Measurements from ENCODE around the gene MED12. TPM values are rescaled to one million over a fixed set of nuclear protein-coding genes. Genes with fewer than 3 reads are reported as not detected.
A peak's percentile ranks its signal among the peaks of the same experiment; 100 is the strongest.
"Not testable (repeated sequence)": the region's sequence is repeated elsewhere in the genome, so short reads cannot be mapped to it uniquely, and the experiment has no call there.

MED12 gene
- total and polyA plus RNA-seq, 5 donors, result 10.2 to 25.9 (median 22.6) TPM

DNA sequence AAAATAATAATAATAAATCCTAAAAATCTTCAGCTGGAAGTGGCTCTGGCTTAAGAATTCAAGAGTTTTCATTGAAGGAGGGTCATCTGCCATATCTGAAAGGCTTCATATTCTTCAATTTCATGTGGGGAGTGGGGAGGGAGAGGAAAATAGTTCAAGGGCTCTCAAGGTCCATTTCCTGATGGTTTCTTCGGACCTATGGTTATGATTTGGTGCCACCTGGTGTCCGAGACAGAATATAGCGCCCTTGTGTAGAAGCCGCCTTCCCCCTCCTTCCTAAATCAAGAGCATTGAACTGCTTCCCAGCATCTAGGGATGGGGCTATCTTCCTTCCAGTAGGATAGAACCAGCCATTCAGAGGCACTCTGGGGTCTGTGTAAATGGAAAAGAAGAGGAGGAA is 60.5 kb downstream of the MED12 start:
- peak; percentile 31 to 35 for ATAC-seq
- Histone ChIP-seq H3K4me3 (ENCODE audit: low read length) (no peak overlapping the region), H3K4me1 (ENCODE audit: control insufficient read depth, insufficient read depth, low read length) (no peaks in the 10 kb centered on the region), H3K9me3 (ENCODE audit: control insufficient read depth, low read length) (no peaks in the 10 kb centered on the region), H3K27me3 (ENCODE audit: control insufficient read depth, insufficient read depth) (no peaks in the 10 kb centered on the region), H3K27ac (ENCODE audit: low read length) (no peak overlapping the region)
- WGBS, result 1% methylated on average over 4 of the region's 4 CpGs
- DNase-seq, result peak in 1 of 3 donors; percentile 70
- intact Hi-C loops (cut with DNase I), result loop anchor here in 2 of 4 donors (10.0 kb wide), 3 partner anchors 84 to 414 kb away; partner anchors contain the start of gene FOXO4 (in 2 of the 2)

DNA sequence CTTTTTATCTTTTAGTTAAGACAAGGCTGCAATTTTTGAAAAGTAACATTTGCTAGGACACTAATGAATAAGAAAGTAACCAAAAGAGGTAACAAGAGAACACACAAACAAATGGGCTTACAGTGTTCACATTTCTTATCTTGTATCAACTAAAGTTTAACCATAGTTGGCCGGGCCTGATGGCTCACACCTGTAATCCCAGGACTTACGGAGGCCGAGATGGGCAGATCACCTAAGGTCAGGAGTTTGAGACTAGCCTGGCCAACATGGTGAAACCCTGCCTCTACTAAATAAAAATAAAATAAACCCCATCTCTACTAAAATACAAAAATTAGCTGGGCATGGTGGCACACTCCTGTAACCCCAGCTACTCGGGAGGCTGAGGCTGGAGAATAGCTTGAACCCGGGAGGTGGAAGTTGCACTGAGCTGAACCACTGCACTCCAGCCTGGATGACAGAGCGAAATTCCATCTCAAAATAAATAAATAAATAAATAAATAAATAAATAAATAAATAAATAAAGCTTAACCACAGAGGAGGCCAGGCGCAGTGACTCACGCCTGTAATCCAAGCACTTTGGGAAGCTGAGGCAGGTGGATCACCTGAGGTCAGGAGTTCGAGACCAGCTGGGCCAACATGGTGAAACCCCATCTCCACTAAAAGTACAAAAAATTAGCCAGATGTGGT is 62.3 kb downstream of the MED12 start:
- ATAC-seq; DNase-seq; intact Hi-C loops (cut with DNase I); H3K27ac ChIP-seq (ENCODE audit: low read length); H3K4me3 ChIP-seq (ENCODE audit: low read length); H3K9me3 ChIP-seq (ENCODE audit: control insufficient read depth, low read length); H3K27me3 ChIP-seq (ENCODE audit: control insufficient read depth, insufficient read depth); H3K4me1 ChIP-seq (ENCODE audit: control insufficient read depth, insufficient read depth, low read length): not testable (repeated sequence)
- 93% methylated on average over 9 of the region's 9 CpGs for WGBS

DNA sequence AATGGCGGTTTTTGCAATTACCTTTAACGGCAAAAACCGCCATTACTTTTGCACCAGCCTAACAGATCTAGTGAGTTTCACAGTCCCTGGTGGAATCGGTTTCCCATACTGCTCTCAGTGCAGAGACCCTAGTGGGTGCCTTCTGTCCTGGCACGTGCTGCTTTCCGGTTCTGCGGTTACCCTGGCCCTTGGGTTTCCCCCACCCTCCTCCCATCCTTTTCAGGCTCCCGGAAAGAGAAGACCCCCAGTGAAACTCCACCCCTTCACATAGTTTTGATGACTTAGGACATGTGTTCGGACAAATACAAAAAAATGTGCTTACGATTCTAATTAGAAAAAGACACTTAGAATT is 63.1 kb downstream of the MED12 start:
- WGBS, result 3% methylated on average over 10 of the region's 10 CpGs
- intact Hi-C loops (cut with DNase I), result no loop called here
- H3K27me3 ChIP-seq (ENCODE audit: control insufficient read depth, insufficient read depth), result no peaks in the 10 kb centered on the region
- peak overlapping the region; percentile 99 for H3K27ac ChIP-seq (ENCODE audit: low read length)
- H3K4me1 ChIP-seq (ENCODE audit: control insufficient read depth, insufficient read depth, low read length), result no peaks in the 10 kb centered on the region
- peak in 2 of 3 donors; percentile 29 to 54 for DNase-seq
- peak overlapping the region; percentile 82 for H3K4me3 ChIP-seq (ENCODE audit: low read length)
- no peaks in the 10 kb centered on the region for H3K9me3 ChIP-seq (ENCODE audit: control insufficient read depth, low read length)
- ATAC-seq, result peak in 1 of 2 donors; percentile 52

DNA sequence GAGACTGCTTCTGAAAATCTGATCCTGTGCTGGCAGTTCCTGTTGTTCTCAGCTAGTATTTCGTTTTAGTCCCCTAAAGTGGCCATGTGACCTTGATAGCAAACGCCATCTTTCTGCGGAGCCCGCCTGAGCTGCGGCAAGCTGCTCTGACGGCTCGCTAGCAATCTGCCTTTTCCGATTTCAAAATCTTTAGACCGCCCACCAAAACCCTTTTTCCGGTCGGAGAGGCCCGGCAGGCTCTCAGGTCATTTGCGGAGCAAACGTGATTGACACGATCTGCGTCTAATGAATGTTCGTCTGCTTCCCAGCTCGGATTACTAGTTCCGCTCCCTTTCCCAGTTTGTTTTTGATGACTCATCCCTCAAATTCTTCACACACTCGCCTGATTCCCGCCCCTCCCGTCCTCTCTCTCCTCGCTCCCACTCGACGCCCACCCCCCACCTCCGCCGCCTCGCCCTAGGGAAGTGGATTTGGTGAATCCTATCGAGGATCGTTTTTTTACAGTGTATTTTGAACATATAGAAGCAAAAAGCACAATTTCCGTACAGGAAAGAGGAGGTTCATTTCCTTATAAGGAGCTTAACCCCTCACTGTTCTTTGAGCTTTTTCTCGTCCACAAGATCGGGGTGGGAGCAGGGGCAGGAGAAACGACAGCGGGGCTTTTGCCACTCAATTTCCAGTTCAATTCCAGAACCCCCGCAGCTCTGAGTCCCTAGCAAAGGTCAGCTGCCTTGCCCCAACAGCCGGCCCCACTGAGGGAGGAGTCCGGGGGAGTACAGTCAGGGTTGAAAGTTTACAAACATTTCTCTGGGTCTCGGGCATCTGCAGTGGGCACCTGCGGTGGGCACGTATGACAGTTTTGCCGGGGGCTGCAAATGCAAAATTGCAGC is 63.8 kb downstream of the MED12 start:
- intact Hi-C loops (cut with DNase I), result no loop called here
- WGBS, result under 1% methylated on average over 42 of the region's 42 CpGs

DNA sequence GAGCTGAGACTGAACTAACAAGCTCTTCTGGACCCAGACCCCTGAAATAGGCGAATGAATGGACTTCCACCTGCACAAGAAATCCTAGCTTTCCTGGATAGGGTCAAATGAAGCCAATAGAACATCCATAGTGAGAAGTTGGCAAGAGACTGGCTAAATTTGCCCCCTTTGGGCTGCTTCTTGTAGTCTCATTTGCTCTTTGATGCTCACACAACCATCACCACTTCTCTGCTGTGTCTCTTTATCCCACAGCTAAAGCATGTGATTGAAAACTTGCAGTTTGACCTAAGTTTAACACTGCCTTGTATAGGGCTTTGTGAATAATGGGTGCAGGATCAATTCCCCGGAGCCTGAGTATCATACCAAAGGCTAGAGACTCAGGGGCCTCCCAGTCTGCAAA is 64.5 kb downstream of the MED12 start:
- peak overlapping the region; percentile 64 for H3K4me3 ChIP-seq (ENCODE audit: low read length)
- DNase-seq, result no peak
- peak overlapping the region; percentile 85 for H3K27ac ChIP-seq (ENCODE audit: low read length)
- H3K9me3 ChIP-seq (ENCODE audit: control insufficient read depth, low read length), result no peaks in the 10 kb centered on the region
- no peaks in the 10 kb centered on the region for H3K27me3 ChIP-seq (ENCODE audit: control insufficient read depth, insufficient read depth)
- H3K4me1 ChIP-seq (ENCODE audit: control insufficient read depth, insufficient read depth, low read length), result no peaks in the 10 kb centered on the region
- WGBS, result 38% methylated on average over 2 of the region's 2 CpGs
- ATAC-seq, result no peak
- intact Hi-C loops (cut with DNase I), result no loop called here

More for the DNA sequence above, 63.8 kb downstream of the MED12 start:
- Histone ChIP-seq H3K27ac (ENCODE audit: low read length) (peak overlapping the region; percentile 99), H3K4me3 (ENCODE audit: low read length) (peak overlapping the region; percentile 82), H3K27me3 (ENCODE audit: control insufficient read depth, insufficient read depth) (no peaks in the 10 kb centered on the region), H3K4me1 (ENCODE audit: control insufficient read depth, insufficient read depth, low read length) (no peaks in the 10 kb centered on the region), H3K9me3 (ENCODE audit: control insufficient read depth, low read length) (no peaks in the 10 kb centered on the region)
- DNase-seq (peak; percentile 85 to 91 (median 90)), ATAC-seq (peak; percentile 96)

DNA sequence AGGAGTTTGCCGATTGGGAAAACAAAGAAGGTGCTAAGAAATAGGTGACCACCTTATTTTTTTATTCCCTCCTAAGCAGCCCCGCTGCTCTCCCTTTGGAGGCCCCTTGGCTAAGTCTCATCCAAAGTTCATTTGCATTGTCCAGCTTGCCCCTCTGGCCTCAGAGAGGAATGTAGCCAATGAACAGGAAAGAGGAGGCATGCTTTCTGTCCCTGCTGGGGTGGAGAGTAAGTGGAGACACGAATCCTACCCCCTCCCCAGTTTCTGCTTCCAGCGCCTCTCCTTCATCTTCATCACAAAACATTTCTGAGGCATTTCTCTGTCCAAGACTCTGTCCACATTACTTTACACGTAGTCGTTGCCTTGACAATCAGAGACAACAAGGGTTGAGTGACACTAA is 64.9 kb downstream of the MED12 start:
- Histone ChIP-seq H3K4me1 (ENCODE audit: control insufficient read depth, insufficient read depth, low read length) (no peaks in the 10 kb centered on the region), H3K27me3 (ENCODE audit: control insufficient read depth, insufficient read depth) (no peaks in the 10 kb centered on the region), H3K4me3 (ENCODE audit: low read length) (no peak overlapping the region), H3K9me3 (ENCODE audit: control insufficient read depth, low read length) (no peaks in the 10 kb centered on the region), H3K27ac (ENCODE audit: low read length) (no peak overlapping the region)
- DNase-seq (no peak), ATAC-seq (no peak)
- WGBS, result 37% methylated on average over 6 of the region's 6 CpGs
- intact Hi-C loops (cut with DNase I), result no loop called here

DNA sequence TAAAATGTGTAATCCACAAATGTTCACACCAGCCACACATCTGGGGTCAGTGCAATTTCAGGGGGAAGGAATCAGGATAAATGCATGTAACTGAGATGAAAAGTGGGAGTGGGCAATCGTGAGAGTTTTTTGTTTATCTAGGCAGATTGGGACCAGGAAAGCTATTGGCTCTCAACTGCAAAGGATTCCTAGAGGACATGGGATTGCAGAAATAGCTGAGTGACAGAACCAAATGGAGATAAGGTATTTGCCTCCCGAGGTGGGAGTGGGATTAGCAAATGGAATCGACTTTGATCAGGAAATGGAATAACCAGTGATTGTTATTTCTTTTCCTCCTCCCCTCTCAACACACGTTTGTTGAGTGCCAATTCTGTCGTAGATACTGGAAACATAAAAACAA is 65.7 kb downstream of the MED12 start:
- no peaks in the 10 kb centered on the region for H3K9me3 ChIP-seq (ENCODE audit: control insufficient read depth, low read length)
- intact Hi-C loops (cut with DNase I), result no loop called here
- WGBS, result 29% methylated on average over 5 of the region's 5 CpGs
- no peak for DNase-seq
- no peak overlapping the region for H3K27ac ChIP-seq (ENCODE audit: low read length)
- no peak overlapping the region for H3K4me3 ChIP-seq (ENCODE audit: low read length)
- no peaks in the 10 kb centered on the region for H3K4me1 ChIP-seq (ENCODE audit: control insufficient read depth, insufficient read depth, low read length)
- H3K27me3 ChIP-seq (ENCODE audit: control insufficient read depth, insufficient read depth), result no peaks in the 10 kb centered on the region
- no peak for ATAC-seq

DNA sequence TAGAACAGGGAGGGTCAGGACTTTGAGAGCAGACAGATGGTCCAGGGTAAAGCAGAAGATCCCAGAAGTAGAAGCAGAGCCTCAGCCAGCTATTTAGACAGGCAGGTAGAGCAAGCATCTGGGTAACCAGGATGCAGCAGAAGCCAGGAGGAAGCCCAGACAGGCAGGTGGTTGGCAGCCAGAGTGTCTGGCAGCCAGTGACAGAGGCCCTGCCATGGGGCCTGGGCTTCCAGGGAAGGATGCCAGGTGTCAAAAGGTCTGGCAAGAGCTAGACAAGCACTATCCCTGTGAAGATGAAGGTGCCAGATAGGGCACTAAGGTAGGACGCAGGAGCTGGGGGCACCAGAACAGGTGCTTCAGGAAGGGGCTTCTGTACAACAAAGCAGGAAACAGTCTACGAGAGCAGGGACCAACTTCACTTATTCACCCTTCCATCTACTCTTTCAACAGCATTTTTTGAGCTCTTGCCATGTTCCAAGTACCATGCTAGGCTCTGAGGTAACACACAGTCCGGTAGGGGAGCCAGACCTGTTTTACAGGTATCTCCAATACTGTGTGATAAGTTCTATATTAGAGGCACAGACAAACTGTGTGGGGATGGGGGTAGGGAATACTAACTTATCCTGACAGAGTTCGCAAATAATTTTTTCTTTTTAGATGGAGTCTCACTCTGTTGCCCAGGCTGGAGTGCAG is 66.6 kb downstream of the MED12 start:
- intact Hi-C loops (cut with DNase I), result no loop called here
- 80% methylated on average over 4 of the region's 4 CpGs for WGBS
- no peak overlapping the region for H3K27ac ChIP-seq (ENCODE audit: low read length)
- ATAC-seq, result no peak
- H3K27me3 ChIP-seq (ENCODE audit: control insufficient read depth, insufficient read depth), result no peaks in the 10 kb centered on the region
- no peaks in the 10 kb centered on the region for H3K9me3 ChIP-seq (ENCODE audit: control insufficient read depth, low read length)
- no peak overlapping the region for H3K4me3 ChIP-seq (ENCODE audit: low read length)
- no peaks in the 10 kb centered on the region for H3K4me1 ChIP-seq (ENCODE audit: control insufficient read depth, insufficient read depth, low read length)
- DNase-seq, result no peak

DNA sequence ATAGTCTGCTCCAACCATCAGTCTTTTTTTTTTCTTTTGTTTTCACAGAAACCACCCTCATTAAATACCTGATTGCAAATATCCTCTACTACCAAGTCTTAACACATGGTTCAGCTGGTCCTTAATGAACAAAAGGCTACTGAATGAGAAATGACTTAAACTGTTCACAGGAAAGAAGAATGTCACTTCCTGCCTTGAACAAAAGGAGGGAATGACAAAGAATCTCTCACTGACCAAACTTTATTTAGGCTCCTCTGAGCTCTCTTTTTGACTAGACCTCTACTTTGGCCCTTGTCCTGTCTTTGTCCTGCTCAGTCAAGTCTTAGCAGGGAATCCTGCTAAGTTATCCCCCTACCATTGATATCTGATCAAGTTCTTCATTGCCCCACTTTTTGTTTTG is 72.9 kb downstream of the MED12 start:
- H3K4me1 ChIP-seq (ENCODE audit: control insufficient read depth, insufficient read depth, low read length), result no peaks in the 10 kb centered on the region
- intact Hi-C loops (cut with DNase I), result no loop called here

More for the DNA sequence above, 72.9 kb downstream of the MED12 start:
- no peak overlapping the region for H3K27ac ChIP-seq (ENCODE audit: low read length)
- no peaks in the 10 kb centered on the region for H3K27me3 ChIP-seq (ENCODE audit: control insufficient read depth, insufficient read depth)
- H3K9me3 ChIP-seq (ENCODE audit: control insufficient read depth, low read length), result no peaks in the 10 kb centered on the region
- no peak for ATAC-seq
- DNase-seq, result no peak
- H3K4me3 ChIP-seq (ENCODE audit: low read length), result no peak overlapping the region
